Measurements from ENCODE around the gene IL1RAP.

IL1RAP gene

GRCh38 chr3:190697502-190697830, 183.6 kb downstream of the IL1RAP start:
- TF ChIP-seq, protein P1, sequence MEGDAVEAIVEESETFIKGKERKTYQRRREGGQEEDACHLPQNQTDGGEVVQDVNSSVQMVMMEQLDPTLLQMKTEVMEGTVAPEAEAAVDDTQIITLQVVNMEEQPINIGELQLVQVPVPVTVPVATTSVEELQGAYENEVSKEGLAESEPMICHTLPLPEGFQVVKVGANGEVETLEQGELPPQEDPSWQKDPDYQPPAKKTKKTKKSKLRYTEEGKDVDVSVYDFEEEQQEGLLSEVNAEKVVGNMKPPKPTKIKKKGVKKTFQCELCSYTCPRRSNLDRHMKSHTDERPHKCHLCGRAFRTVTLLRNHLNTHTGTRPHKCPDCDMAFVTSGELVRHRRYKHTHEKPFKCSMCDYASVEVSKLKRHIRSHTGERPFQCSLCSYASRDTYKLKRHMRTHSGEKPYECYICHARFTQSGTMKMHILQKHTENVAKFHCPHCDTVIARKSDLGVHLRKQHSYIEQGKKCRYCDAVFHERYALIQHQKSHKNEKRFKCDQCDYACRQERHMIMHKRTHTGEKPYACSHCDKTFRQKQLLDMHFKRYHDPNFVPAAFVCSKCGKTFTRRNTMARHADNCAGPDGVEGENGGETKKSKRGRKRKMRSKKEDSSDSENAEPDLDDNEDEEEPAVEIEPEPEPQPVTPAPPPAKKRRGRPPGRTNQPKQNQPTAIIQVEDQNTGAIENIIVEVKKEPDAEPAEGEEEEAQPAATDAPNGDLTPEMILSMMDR (IDR thresholded peaks at IDR 0.05), result peak; percentile 61
- TF ChIP-seq ZFX (IDR thresholded peaks at IDR 0.05; ENCODE audit: borderline replicate concordance), result no peak
- no peak overlapping the region for H3K27ac ChIP-seq

GRCh38 chr3:190697901-190698300, 184.0 kb downstream of the IL1RAP start:
- no peak overlapping the region for H3K27ac ChIP-seq
- no peak for TF ChIP-seq ZFX (IDR thresholded peaks at IDR 0.05; ENCODE audit: borderline replicate concordance)
- TF ChIP-seq, protein P1 (IDR thresholded peaks at IDR 0.05), result no peak

GRCh38 chr3:190699776-190700175, 185.9 kb downstream of the IL1RAP start:
- TF ChIP-seq, protein P1 (IDR thresholded peaks at IDR 0.05), result no peak
- no peak for TF ChIP-seq ZFX (IDR thresholded peaks at IDR 0.05; ENCODE audit: borderline replicate concordance)
- H3K27ac ChIP-seq, result no peak overlapping the region

- TF ChIP-seq, protein P1 (IDR thresholded peaks at IDR 0.05), result peak; percentile 93
- no peak for TF ChIP-seq ZFX (IDR thresholded peaks at IDR 0.05; ENCODE audit: borderline replicate concordance)
- no peak overlapping the region for H3K27ac ChIP-seq
Measured at GRCh38 chr3:190701096-190701532, 187.2 kb downstream of the IL1RAP start.

DNA sequence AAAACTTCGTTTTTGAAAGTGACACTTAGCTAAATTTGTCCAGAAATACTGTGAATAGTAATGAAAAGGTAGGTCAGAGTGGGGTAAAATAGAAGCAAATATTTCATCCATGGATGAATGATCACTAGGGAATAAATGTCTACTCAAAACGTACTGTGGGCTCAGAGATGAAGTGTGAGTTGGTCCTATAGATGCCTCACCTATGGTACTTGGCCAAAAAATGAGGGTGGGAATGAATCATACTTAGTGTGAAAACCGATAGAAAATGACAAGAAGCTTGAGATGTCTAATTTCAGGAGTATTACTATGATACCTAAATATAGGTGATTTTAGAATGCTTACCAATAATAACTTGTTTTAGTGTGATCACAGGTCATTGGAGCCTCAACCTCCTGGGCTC, 192.7 kb downstream of the IL1RAP start:
- TF ChIP-seq ZFX (IDR thresholded peaks at IDR 0.05; ENCODE audit: borderline replicate concordance), result no peak
- TF ChIP-seq, protein P1 (IDR thresholded peaks at IDR 0.05), result no peak
- H3K27ac ChIP-seq, result no peak overlapping the region
